Measurements from ENCODE around the gene NIT1.
"Not testable (repeated sequence)": the region's sequence is repeated elsewhere in the genome, so short reads cannot be mapped to it uniquely, and the experiment has no call there.

NIT1 gene

GRCh38 chr1:161115961-161116360 is 1.9 kb upstream of the NIT1 start:
- not testable (repeated sequence) for DNase-seq

- DNase-seq = no peak
Measured at GRCh38 chr1:161119092-161119903, 1.4 kb downstream of the NIT1 start.

GRCh38 chr1:161121042-161121650 is 3.2 kb downstream of the NIT1 start:
- no peak for DNase-seq

- no peak for DNase-seq
Measured at GRCh38 chr1:161121834-161122233, 3.9 kb downstream of the NIT1 start.

GRCh38 chr1:161122967-161123366 is 5.1 kb downstream of the NIT1 start:
- no peak for DNase-seq

GRCh38 chr1:161127649-161128048 is 9.7 kb downstream of the NIT1 start:
- DNase-seq = no peak

GRCh38 chr1:161128591-161129420 is 10.9 kb downstream of the NIT1 start:
- DNase-seq = no peak

- no peak for DNase-seq
Measured at GRCh38 chr1:161130266-161130665, 12.4 kb downstream of the NIT1 start.

GRCh38 chr1:161131523-161132409 is 13.9 kb downstream of the NIT1 start:
- no peak for DNase-seq

- peak; percentile 97 for DNase-seq
Measured at GRCh38 chr1:161132410-161133219, 14.7 kb downstream of the NIT1 start, which contains the start of gene DEDD. Gene DEDD (minus strand): TSS chr1:161132667. CDS start chr1:161124462, 8,205 bp downstream.

- no peak for DNase-seq
Measured at GRCh38 chr1:161133220-161133740, 15.4 kb downstream of the NIT1 start.

GRCh38 chr1:161137881-161138280 is 20.0 kb downstream of the NIT1 start:
- DNase-seq = no peak

- no peak for DNase-seq
Measured at GRCh38 chr1:161138431-161138830, 20.5 kb downstream of the NIT1 start.

- no peak for DNase-seq
Measured at GRCh38 chr1:161139766-161140165, 21.9 kb downstream of the NIT1 start.

- DNase-seq = no peak
Measured at GRCh38 chr1:161140755-161141400, 23.0 kb downstream of the NIT1 start.

GRCh38 chr1:161145832-161146231 is 27.9 kb downstream of the NIT1 start:
- DNase-seq = no peak

GRCh38 chr1:161153176-161153575 is 35.3 kb downstream of the NIT1 start:
- DNase-seq = no peak

- DNase-seq = peak; percentile 85
Measured at GRCh38 chr1:161153682-161154337, 35.9 kb downstream of the NIT1 start, which contains the start of gene UFC1. Gene UFC1 (plus strand): TSS chr1:161153978. CDS start chr1:161153998, 20 bp downstream.

- DNase-seq = no peak
Measured at GRCh38 chr1:161157867-161158266, 40.0 kb downstream of the NIT1 start.
